ENCODE data around the gene NOLC1. TPM values are rescaled to one million over a fixed set of nuclear protein-coding genes. Genes with fewer than 3 reads are reported as not detected.

Gene NOLC1
- total RNA-seq: 10 to 100 TPM; 30.9 to 42.4 TPM
- polyA plus RNA-seq: 10 to 100 TPM; 21.8 to 60.9 TPM
- long read RNA-seq, donor 1, partial matches to known transcripts: 0 of 8 reads
- long read RNA-seq, donor 1, other reads (novel, unspliced or antisense): 0 of 8 reads
- long read RNA-seq, donor 2: 0 reads
- long read RNA-seq, donor 3, partial matches to known transcripts: 0 of 2 reads
- long read RNA-seq, donor 3, other reads (novel, unspliced or antisense): 0 of 2 reads
- long read RNA-seq, donor 4: 0 reads
- long read RNA-seq, donor 5, partial matches to known transcripts: 6 of 9 reads
- long read RNA-seq, donor 5, other reads (novel, unspliced or antisense): 0 of 9 reads

DNA sequence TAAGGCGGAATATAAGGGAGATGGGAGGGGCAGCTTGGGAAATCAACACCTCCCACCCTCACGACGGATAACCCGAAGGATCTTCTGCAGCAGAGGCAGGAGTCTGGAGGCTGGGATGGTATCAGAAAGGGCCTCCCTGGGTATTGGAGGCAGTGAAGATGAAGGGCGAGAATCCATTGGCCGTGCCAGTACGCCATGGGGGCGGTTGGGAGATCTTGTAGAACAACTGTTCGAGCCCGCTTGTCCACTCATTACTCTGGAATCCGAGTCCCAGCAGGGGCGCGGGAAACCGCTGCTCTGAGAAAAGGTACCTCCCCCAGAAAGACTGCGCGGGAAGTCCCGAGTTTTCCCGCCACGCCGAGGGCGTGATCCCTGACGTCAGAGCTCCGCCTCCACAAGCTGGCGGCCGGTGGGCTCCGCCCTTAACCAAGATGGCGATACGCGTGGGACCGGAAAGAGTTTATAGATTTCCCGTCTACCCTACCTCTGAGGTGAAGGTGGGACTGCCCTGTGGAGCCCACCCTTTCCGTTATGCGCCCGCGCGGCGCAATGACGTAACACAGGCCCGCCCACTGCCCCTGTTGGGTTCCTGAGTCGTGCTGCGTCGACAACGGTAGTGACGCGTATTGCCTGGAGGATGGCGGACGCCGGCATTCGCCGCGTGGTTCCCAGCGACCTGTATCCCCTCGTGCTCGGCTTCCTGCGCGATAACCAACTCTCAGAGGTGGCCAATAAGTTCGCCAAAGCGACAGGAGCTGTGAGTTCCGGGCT, at the start of gene NOLC1:
Gene NOLC1 (plus strand): TSS at position 616 of the 771 bp plus-strand sequence. CDS start 22 bp downstream, at position 638.
- TF ChIP-seq, protein P1, sequence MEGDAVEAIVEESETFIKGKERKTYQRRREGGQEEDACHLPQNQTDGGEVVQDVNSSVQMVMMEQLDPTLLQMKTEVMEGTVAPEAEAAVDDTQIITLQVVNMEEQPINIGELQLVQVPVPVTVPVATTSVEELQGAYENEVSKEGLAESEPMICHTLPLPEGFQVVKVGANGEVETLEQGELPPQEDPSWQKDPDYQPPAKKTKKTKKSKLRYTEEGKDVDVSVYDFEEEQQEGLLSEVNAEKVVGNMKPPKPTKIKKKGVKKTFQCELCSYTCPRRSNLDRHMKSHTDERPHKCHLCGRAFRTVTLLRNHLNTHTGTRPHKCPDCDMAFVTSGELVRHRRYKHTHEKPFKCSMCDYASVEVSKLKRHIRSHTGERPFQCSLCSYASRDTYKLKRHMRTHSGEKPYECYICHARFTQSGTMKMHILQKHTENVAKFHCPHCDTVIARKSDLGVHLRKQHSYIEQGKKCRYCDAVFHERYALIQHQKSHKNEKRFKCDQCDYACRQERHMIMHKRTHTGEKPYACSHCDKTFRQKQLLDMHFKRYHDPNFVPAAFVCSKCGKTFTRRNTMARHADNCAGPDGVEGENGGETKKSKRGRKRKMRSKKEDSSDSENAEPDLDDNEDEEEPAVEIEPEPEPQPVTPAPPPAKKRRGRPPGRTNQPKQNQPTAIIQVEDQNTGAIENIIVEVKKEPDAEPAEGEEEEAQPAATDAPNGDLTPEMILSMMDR (IDR thresholded peaks at IDR 0.05; ENCODE audit: control extremely low read depth, extremely low read depth): no peak
- DNase-seq (peak; percentile 99), ATAC-seq (ENCODE audit: insufficient read depth, low FRiP score) (peak; percentile 96)
- no peaks in the 10 kb centered on the region for H3K27me3 ChIP-seq (ENCODE audit: control insufficient read depth in 3 of 3, insufficient read depth in 3 of 3, low read length in 2 of 3)
- peaks cover 3 to 15% (median 9%) of the 10 kb centered on the region in 5 donors for H3K4me1 ChIP-seq (ENCODE audit: control insufficient read depth in 5 of 5, insufficient read depth in 5 of 5, low read length in 5 of 5)
- no peaks in the 10 kb centered on the region for H3K9me3 ChIP-seq (ENCODE audit: control insufficient read depth in 4 of 4, insufficient read depth in 3 of 4, low read length in 3 of 4)
- H3K27ac ChIP-seq (ENCODE audit: low read depth in 1 of 2, low read length in 1 of 2): peak within 1 kb of the TSS; percentile 89 to 98
- H3K9ac ChIP-seq (ENCODE audit: insufficient read depth in 1 of 2, low read length in 2 of 2): peak within 1 kb of the TSS; percentile 89 to 94
- H3K36me3 ChIP-seq (ENCODE audit: control insufficient read depth in 4 of 4, insufficient read depth in 4 of 4, low read length in 4 of 4): peaks cover 19 to 31% (median 25%) of the 10 kb centered on the region in 4 donors
- H3K4me3 ChIP-seq: peak within 1 kb of the TSS; percentile 96
- WGBS, 2 donors: 6 to 8% methylated on average over 56 to 59 of the region's 59 CpGs

DNA sequence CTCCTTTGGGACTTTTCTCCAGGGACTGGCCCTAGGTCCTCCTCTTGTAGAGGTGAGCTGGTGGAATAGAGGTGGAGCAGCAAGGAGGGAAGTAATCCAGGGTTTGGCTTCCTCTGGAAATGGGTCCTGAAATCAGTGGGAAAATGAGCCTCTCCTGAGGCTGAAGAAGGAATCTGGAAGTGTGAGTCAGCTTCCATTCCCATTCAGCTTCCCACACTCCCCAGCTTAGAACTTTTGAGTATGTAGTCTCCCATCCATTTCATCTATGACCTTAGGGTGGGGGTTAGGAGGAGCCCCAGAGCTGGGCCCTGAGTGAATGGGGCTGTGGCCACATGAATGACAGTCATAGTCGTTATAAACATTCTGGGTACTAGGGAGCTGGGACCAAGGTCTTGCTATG, 49.8 kb upstream of the NOLC1 start:
- ATAC-seq (ENCODE audit: insufficient read depth, low FRiP score) (no peak), DNase-seq (no peak)
- peaks cover 2 to 17% (median 10%) of the 10 kb centered on the region in 4 donors for H3K36me3 ChIP-seq (ENCODE audit: control insufficient read depth in 4 of 4, insufficient read depth in 4 of 4, low read length in 4 of 4)
- no peak overlapping the region for H3K9ac ChIP-seq (ENCODE audit: insufficient read depth in 1 of 2, low read length in 2 of 2)
- WGBS, 2 donors: 77 to 100% methylated on average over 1 of the region's 1 CpG
- TF ChIP-seq, protein P1 (IDR thresholded peaks at IDR 0.05; ENCODE audit: control extremely low read depth, extremely low read depth): no peak
- H3K27ac ChIP-seq (ENCODE audit: low read depth in 1 of 2, low read length in 1 of 2): no peak overlapping the region
- no peaks in the 10 kb centered on the region for H3K9me3 ChIP-seq (ENCODE audit: control insufficient read depth in 4 of 4, insufficient read depth in 3 of 4, low read length in 3 of 4)
- H3K4me3 ChIP-seq: no peak overlapping the region
- H3K4me1 ChIP-seq (ENCODE audit: control insufficient read depth in 5 of 5, insufficient read depth in 5 of 5, low read length in 5 of 5): no peaks in the 10 kb centered on the region
- H3K27me3 ChIP-seq (ENCODE audit: control insufficient read depth in 3 of 3, insufficient read depth in 3 of 3, low read length in 2 of 3): no peaks in the 10 kb centered on the region

DNA sequence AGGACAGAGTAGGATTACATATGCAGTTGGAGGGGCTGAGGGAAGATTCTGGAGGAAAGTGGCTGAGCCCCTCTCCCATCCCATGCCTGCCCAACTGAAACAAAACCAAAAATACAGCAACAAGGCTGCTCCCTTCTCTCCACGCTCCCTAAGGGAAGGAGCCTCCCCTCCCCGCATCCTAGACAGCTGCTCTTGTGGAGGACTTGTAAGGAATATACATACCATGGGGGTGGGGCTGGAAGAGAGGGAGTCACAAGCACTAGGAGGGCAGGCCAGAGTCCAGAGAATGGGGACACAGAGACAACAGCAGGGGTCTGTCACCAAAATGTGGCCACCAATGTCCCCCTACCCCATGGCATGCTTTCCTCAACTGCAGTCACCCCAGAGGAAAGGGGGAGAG, 45.2 kb upstream of the NOLC1 start:
- TF ChIP-seq, protein P1 (IDR thresholded peaks at IDR 0.05; ENCODE audit: control extremely low read depth, extremely low read depth): no peak
- Histone ChIP-seq H3K4me1 (ENCODE audit: control insufficient read depth in 5 of 5, insufficient read depth in 5 of 5, low read length in 5 of 5) (no peaks in the 10 kb centered on the region), H3K27me3 (ENCODE audit: control insufficient read depth in 3 of 3, insufficient read depth in 3 of 3, low read length in 2 of 3) (no peaks in the 10 kb centered on the region), H3K36me3 (ENCODE audit: control insufficient read depth in 4 of 4, insufficient read depth in 4 of 4, low read length in 4 of 4) (peaks cover 22 to 54% (median 47%) of the 10 kb centered on the region in 4 donors), H3K9me3 (ENCODE audit: control insufficient read depth in 4 of 4, insufficient read depth in 3 of 4, low read length in 3 of 4) (no peaks in the 10 kb centered on the region), H3K9ac (ENCODE audit: insufficient read depth in 1 of 2, low read length in 2 of 2) (no peak overlapping the region), H3K27ac (ENCODE audit: low read depth in 1 of 2, low read length in 1 of 2) (no peak overlapping the region), H3K4me3 (no peak overlapping the region)
- DNase-seq: no peak
- no peak for ATAC-seq (ENCODE audit: insufficient read depth, low FRiP score)
- WGBS, 2 donors: 91 to 93% methylated on average over 2 of the region's 2 CpGs

Measured in lung (tissue), 16 donors.